GM12801 (cell line): ENCODE data around the gene VWC2.

ENCODE experiments used
- TF ChIP-seq, protein P1 (sequence below): IDR thresholded peaks from one replicate; pipeline ENCODE4 v1.5.1; 2011; ENCODE audit warnings: control low read depth; ENCODE audit not compliant: insufficient read length; ENCODE audit errors: extremely low read depth

VWC2 gene

DNA sequence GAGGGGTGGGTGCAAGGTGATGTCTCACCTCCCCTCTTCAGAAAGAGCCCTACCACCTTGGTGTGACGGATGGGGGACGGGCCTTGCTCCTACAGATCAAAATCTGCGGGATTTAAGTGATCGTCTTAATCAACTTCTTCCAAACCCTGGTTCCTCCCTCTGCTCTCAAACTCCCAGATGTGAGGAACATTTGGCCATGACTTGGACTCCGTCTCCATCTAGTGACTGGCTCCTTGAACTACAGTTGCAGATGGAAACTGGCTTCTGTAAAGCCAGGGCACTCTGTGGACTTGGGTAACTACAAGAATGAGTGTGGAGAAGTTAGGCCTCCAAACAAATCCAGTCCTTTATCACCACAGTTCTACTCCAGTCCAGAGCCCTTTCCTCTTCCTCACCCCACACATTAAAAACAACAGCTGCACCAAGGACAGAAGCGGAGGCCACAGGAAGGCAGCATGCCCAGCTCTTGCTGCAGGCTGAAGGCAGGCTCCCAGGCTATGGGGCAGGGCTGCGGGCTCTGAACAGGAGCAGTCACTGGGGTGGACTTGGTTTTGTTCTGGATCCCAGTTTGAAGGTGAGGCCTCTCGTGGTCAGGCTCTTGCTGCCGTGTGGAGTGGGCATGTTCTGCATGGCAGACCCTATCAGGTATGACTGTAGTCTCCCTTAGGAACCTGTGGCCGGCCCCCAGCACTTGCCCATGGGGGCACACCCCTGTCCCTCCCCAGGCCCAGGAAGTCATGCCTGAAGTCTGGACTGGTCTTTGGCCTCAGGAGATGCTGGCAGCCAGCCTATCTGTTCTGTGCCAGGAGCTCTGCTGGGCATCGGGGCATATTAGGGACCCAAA is 79.4 kb downstream of the VWC2 start:
- TF ChIP-seq, protein P1, sequence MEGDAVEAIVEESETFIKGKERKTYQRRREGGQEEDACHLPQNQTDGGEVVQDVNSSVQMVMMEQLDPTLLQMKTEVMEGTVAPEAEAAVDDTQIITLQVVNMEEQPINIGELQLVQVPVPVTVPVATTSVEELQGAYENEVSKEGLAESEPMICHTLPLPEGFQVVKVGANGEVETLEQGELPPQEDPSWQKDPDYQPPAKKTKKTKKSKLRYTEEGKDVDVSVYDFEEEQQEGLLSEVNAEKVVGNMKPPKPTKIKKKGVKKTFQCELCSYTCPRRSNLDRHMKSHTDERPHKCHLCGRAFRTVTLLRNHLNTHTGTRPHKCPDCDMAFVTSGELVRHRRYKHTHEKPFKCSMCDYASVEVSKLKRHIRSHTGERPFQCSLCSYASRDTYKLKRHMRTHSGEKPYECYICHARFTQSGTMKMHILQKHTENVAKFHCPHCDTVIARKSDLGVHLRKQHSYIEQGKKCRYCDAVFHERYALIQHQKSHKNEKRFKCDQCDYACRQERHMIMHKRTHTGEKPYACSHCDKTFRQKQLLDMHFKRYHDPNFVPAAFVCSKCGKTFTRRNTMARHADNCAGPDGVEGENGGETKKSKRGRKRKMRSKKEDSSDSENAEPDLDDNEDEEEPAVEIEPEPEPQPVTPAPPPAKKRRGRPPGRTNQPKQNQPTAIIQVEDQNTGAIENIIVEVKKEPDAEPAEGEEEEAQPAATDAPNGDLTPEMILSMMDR: peak; percentile 12

DNA sequence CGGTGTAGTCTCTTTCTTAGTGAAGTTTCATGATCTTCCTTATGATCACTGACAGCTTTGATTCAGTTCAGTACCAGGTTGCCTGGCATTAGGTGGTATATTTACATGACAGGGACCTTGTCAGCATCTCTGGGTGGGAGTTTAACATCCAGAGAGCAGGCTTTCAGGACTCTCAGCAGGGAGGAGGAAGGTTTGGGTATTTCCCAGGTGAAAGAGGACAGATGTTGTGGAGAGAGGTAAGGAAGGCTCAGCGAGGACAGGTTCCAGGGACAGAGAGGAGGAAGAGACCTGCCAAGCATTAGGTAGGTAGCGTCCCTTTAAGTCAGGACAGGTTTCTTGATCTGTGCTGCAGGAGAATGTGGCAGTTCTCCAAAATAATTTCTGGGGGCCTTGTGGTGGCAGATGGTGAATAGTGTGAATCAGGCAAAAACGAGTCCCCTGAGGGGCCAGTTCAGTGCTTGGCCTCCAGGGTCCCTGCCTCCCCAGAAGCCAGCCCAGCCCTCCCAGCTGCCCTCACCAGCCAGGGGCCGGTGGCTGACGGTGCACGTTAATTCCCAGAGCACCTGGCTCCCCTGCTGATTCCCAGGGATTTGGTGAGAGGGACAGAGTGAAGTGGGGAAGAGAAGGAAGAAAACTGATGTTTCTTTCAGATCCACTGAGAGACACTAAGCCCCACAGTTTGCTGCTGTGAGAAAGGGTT is 82.0 kb downstream of the VWC2 start:
- TF ChIP-seq, protein P1: no peak

DNA sequence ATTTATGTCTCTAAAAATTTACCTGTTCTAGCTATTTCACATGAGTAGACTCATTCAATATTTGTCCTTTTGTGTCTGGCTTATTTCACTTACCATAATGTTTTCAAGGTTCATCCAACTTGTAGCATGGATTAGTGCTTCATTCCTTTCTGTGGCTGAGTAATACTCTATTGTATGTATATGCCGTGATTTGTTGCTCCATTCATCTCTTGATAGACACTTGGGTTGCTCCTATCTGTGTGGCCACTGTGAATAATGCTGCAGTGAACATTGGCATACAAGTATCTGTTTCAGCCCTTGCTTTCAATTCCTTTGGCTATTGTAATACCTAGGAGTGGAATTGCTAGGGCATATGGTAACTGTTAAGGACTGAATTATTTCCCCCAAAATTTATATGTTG is 86.9 kb downstream of the VWC2 start:
- TF ChIP-seq, protein P1: no peak

DNA sequence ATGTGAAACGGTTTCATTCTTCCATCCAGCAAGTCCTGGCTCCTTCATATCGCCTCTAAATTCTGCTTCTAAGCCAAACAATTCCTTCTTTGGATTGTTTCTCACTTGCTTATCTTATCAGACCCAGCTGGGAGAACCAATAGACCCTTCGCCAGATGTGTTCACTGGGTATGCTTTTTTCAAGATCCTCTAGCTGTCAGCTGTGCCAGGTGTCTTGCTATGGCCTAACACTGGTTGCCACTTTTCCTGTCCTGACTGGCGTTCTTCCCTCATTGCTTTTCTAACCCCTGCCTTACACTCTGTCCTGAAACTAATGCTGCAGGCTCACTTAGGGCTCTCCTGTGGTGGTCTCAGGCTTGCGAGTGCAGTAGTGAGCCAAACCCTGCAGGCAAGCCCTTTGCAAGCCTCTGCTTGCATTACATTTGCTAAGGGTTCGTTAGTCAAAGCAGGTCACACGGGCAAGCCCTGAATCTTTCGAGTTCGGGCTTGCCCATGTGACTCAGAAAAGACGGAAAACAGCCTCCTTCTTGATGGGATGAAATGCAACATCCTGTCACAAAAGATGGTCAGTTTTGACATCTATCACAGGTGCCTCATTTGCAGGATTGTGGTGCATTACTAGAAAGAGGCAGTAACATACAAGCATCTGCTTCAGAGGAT is 92.8 kb downstream of the VWC2 start:
- TF ChIP-seq, protein P1: no peak

DNA sequence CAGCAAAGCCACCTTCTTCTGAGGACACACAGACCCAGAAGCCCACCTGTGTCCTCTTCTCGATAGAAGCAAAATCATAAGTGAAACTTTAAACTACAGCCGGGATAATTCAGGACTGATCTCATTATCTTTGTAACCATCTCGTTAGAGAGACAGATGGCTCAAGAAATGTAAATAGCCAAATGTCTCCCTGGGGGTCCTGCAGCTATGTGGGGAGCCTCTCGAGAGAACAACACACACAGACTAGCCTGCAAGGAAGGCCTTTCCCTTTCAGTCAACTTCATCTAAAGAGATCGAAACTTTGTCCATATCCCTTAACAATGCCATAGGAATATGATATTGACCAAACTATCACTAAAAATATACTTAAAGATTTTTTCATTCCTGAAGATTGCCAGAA is 93.5 kb downstream of the VWC2 start:
- TF ChIP-seq, protein P1: no peak

DNA sequence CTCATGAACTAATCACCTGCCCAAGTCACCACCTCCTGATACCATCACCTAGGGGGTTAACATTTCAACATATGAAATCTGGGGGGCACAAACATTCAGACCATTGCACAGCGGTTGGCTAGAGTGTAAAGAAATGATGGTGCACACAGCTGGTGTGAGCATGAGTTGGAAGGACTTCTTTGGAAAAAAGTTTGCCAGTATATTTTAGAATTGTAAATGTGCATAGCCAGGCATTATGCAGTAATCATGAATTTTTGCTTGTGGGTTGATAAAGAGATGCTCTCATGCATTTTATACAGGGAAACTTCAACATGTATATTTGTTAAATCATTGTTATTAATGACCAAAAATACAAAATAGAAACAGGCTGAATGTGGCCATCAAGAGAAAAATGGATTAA is 100.0 kb downstream of the VWC2 start:
- TF ChIP-seq, protein P1: no peak

DNA sequence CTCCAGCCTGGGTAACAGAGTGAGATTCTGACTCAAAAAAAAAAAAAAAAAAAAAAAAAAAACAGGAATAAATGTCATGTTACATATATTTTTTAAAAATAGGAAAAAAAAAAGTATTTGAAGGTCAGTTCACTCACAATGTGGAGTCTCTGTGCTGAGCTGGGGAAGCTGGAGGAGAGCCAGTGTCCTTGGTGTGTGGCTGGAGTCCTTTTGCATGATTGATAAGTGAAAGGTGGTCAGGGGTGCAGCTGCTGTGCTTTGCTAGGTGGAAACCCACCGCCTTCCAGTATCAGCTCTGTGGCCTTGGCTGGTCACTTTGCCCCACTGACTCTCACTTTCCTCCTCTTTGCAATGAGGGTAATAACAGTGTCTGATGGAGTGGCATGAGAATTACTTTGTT is 101.9 kb downstream of the VWC2 start:
- TF ChIP-seq, protein P1: no peak
